GM12874 (cell line): ENCODE data around the gene SLIT1.

Source experiments
- CTCF ChIP-seq: IDR thresholded peaks from 2 replicates; pipeline ENCODE4 v1.5.1; 2011; ENCODE audit warnings: low read depth, mild to moderate bottlenecking, control low read depth, low read length, moderate library complexity; ENCODE audit not compliant: insufficient read depth

The SLIT1 gene

GRCh38 chr10:97120370-97120769 lies 65.4 kb downstream of the SLIT1 start:
- no peak for TF ChIP-seq CTCF

GRCh38 chr10:97119058-97119745 lies 66.6 kb downstream of the SLIT1 start:
- TF ChIP-seq CTCF = no peak

GRCh38 chr10:97117372-97117771 lies 68.4 kb downstream of the SLIT1 start:
- TF ChIP-seq CTCF = no peak; the same call in 1 of the 2 replicates

- no peak for TF ChIP-seq CTCF
Measured at GRCh38 chr10:97116462-97117162, 69.1 kb downstream of the SLIT1 start.

- no peak for TF ChIP-seq CTCF
Measured at GRCh38 chr10:97115846-97116245, 69.9 kb downstream of the SLIT1 start.

GRCh38 chr10:97111615-97112014 lies 74.1 kb downstream of the SLIT1 start:
- no peak for TF ChIP-seq CTCF

GRCh38 chr10:97109547-97109946 lies 76.2 kb downstream of the SLIT1 start:
- no peak for TF ChIP-seq CTCF
